Esophagus muscularis mucosa (tissue), 4 donors: ENCODE data around the gene ALS2. TPM values are rescaled to one million over a fixed set of nuclear protein-coding genes. Genes with fewer than 3 reads are reported as not detected.

Experiments used
- DNase-seq: peaks from one replicate; pipeline ENCODE4 v3.0.0-alpha.2; 2017; ENCODE audit errors: extremely low spot score
- H3K27ac ChIP-seq, 4 donors: fragments of 200-600 bp; sonication (generic); replicated peaks in 1 of 4; 1 replicate in 3 of 4; 2 replicates in 1 of 4; pipeline ENCODE4 v1.5.1; 2016 to 2019; ENCODE audit warnings: mild to moderate bottlenecking in 1 of 4
- H3K27me3 ChIP-seq, 4 donors: fragments of 200-600 bp; sonication (generic); one replicate each; pipeline versions ENCODE4 v1.5.1 to v1.6.0; 2016 to 2019
- H3K36me3 ChIP-seq, 4 donors: fragments of 200-600 bp; sonication (generic); one replicate each; pipeline ENCODE4 v1.5.1; 2016 to 2019
- H3K4me1 ChIP-seq, 4 donors: fragments of 200-600 bp; sonication (generic); one replicate each; pipeline ENCODE4 v1.5.1; 2016 to 2019
- H3K4me3 ChIP-seq, 4 donors: fragments of 200-600 bp; sonication (generic); 1 replicate in 2 of 4; 2 replicates in 2 of 4; pipeline ENCODE4 v1.5.1; 2016 to 2019; ENCODE audit warnings: mild to moderate bottlenecking in 4 of 4, moderate library complexity in 1 of 4
- H3K9me3 ChIP-seq, 4 donors: fragments of 200-600 bp; sonication (generic); 1 replicate in 3 of 4; 2 replicates in 1 of 4; pipeline ENCODE4 v1.5.1; 2016 to 2019
- EP300 ChIP-seq: sonication (generic); formaldehyde crosslinking; IDR thresholded peaks from one replicate; pipeline ENCODE4 v1.6.1; 2017; ENCODE audit warnings: antibody characterized with exemption
- POLR2A ChIP-seq: fragments of 450-650 bp; IDR thresholded peaks from one replicate; pipeline ENCODE4 v1.6.1; 2017; ENCODE audit warnings: antibody characterized with exemption, moderate library complexity, mild to moderate bottlenecking, low read depth
- POLR2AphosphoS5 ChIP-seq, 2 donors: sonication (generic); formaldehyde crosslinking; IDR thresholded peaks; one replicate each; pipeline ENCODE4 v1.6.1; 2017; ENCODE audit warnings: antibody characterized with exemption in 2 of 2
- WGBS: methylation state at CpG from one replicate; pipeline ENCODE4 v1.1.5; 2018; 5-methylcytosine and 5-hydroxymethylcytosine counted together
- intact Hi-C: fragments of 100-400 bp; cut with DNase I; formaldehyde crosslinking; loops from one replicate; pipeline ENCODE4 v1.15.1; 2023
- total RNA-seq, 4 donors: library from RNA; depleted of rRNA; stranded (reverse); fragments of >200 nt; gene quantifications; one replicate each; pipeline versions ENCODE4 v1.1.0 to v1.2.1, GENCODE V29; 2016
- TF ChIP-seq, protein P1 (sequence below), 3 experiments: fragments of 200-600 bp in 2 of 3; fragments of 450-650 bp in 1 of 3; sonication (generic) in 2 of 3; IDR thresholded peaks; one replicate each; pipeline ENCODE4 v1.5.1; 2017 to 2019; ENCODE audit warnings: antibody characterized with exemption in 3 of 3, mild to moderate bottlenecking in 2 of 3, moderate library complexity in 1 of 3

Gene ALS2
- total RNA-seq, 4 donors from 2014 or later, result 12.6 to 22.4 (median 17.0) TPM

DNA sequence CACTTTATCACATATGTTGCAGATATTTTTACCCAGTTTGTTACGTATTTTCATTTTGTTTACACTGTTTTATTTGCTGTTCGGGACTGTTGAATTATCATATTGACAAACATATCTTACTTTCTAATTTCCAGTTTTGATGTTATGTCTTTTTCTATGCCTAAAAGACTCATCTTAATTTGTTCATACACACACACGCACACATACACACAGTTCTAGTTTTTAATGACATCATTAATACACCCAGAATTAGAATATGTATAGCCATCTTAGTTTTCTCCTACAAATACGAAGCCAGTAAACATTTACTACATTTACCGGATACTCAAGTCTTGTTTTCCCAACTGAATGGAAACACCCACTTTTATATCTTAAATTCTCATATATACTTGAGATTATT is 29.2 kb downstream of the ALS2 start:
- Histone ChIP-seq H3K4me3 (no peak overlapping the region), H3K27ac (no peak overlapping the region), H3K36me3 (peaks cover 10 to 69% (median 43%) of the 10 kb centered on the region in 4 donors), H3K4me1 (no peaks in the 10 kb centered on the region), H3K9me3 (no peaks in the 10 kb centered on the region), H3K27me3 (no peaks in the 10 kb centered on the region)
- TF ChIP-seq POLR2AphosphoS5 (IDR thresholded peaks at IDR 0.05) (no peak), POLR2A (no peak), EP300 (no peak)
- TF ChIP-seq, protein P1, sequence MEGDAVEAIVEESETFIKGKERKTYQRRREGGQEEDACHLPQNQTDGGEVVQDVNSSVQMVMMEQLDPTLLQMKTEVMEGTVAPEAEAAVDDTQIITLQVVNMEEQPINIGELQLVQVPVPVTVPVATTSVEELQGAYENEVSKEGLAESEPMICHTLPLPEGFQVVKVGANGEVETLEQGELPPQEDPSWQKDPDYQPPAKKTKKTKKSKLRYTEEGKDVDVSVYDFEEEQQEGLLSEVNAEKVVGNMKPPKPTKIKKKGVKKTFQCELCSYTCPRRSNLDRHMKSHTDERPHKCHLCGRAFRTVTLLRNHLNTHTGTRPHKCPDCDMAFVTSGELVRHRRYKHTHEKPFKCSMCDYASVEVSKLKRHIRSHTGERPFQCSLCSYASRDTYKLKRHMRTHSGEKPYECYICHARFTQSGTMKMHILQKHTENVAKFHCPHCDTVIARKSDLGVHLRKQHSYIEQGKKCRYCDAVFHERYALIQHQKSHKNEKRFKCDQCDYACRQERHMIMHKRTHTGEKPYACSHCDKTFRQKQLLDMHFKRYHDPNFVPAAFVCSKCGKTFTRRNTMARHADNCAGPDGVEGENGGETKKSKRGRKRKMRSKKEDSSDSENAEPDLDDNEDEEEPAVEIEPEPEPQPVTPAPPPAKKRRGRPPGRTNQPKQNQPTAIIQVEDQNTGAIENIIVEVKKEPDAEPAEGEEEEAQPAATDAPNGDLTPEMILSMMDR (IDR thresholded peaks at IDR 0.05), result no peak
- no peak for DNase-seq
- 72% methylated on average over 5 of the region's 5 CpGs for WGBS
- intact Hi-C loops, result no loop called here

DNA sequence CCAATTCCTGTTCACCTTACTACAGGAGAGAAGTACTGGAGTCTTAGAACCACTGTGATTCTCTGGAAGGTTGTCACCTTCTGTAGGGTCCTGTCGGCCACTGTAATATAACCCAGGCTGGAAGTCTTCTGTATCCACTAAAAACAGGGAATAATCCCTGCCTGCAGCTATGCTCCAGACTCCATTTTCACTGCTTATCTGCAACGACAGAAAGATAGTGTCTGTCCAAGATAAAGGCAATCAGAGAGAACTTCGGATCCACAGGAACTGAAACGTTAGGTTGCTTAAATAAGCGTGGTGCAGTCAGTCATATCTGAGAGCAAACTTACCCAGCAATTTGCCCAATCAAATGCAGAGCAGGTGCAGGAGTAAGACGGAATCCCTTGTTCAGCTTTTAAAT is 34.2 kb downstream of the ALS2 start:
- 86% methylated on average over 6 of the region's 6 CpGs for WGBS
- intact Hi-C loops, result no loop called here
- no peak for TF ChIP-seq POLR2AphosphoS5 (IDR thresholded peaks at IDR 0.05)
- Histone ChIP-seq H3K27ac (no peak overlapping the region), H3K36me3 (peaks cover 12 to 83% (median 62%) of the 10 kb centered on the region in 4 donors), H3K27me3 (no peaks in the 10 kb centered on the region), H3K4me3 (no peak overlapping the region), H3K9me3 (no peaks in the 10 kb centered on the region), H3K4me1 (no peaks in the 10 kb centered on the region)
- no peak for DNase-seq

DNA sequence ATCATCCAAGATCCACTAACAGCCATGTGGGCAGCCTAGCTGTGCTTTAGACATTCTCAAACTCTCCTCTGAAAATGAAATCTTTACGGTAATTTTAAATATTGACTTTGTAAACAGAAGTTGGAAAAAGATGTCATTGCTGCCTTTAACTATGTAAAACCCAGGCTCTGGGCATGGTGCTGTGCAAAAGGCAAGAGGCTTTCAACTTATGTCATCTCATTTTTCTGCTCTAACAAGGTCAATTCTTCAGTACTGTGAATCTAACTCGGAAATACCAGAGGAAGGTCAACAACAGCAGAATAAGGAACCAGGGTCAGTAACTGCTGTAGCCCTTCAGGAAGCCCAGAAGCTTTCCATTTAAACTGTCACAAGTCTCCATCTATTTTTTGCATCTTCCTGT is 45.2 kb downstream of the ALS2 start:
- H3K9me3 ChIP-seq, result peaks cover 0 to 5% (median 0%) of the 10 kb centered on the region in 4 donors
- H3K4me1 ChIP-seq, result no peaks in the 10 kb centered on the region
- no peak overlapping the region for H3K27ac ChIP-seq
- WGBS, result 88% methylated on average over 2 of the region's 2 CpGs
- TF ChIP-seq, protein P1 (IDR thresholded peaks at IDR 0.05), result no peak
- TF ChIP-seq POLR2AphosphoS5 (IDR thresholded peaks at IDR 0.05) (no peak), EP300 (no peak), POLR2A (no peak)
- intact Hi-C loops, result no loop called here
- no peak overlapping the region for H3K4me3 ChIP-seq
- peaks cover 37 to 93% (median 69%) of the 10 kb centered on the region in 4 donors for H3K36me3 ChIP-seq
- H3K27me3 ChIP-seq, result no peaks in the 10 kb centered on the region
- DNase-seq, result no peak

DNA sequence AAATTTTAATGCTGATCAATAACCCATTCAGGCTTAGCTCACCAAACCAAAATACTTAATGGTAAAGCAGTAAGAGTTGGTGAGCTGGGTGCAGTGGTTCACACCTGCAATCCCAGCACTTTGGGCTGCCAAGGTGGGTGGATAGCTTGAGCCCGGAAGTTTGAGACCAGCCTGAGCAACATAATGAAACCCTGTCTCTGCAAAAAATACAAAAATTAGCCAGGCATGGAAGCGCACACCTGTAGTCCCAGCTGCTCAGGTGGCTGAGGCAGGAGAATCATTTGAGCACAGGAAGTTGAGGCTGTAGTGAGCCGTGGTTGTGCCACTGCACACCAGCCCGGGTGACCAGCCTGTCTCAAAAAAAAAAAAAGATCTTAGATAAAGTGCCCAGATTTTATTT is 46.6 kb downstream of the ALS2 start:
- H3K4me1 ChIP-seq, result no peaks in the 10 kb centered on the region
- H3K27ac ChIP-seq, result no peak overlapping the region
- TF ChIP-seq EP300 (no peak), POLR2A (no peak), POLR2AphosphoS5 (IDR thresholded peaks at IDR 0.05) (no peak)
- TF ChIP-seq, protein P1 (IDR thresholded peaks at IDR 0.05), result no peak
- 95% methylated on average over 4 of the region's 4 CpGs for WGBS
- H3K4me3 ChIP-seq, result no peak overlapping the region
- H3K27me3 ChIP-seq, result no peaks in the 10 kb centered on the region
- DNase-seq, result no peak
- H3K36me3 ChIP-seq, result peaks cover 37 to 91% (median 66%) of the 10 kb centered on the region in 4 donors
- peaks cover 0 to 5% (median 0%) of the 10 kb centered on the region in 4 donors for H3K9me3 ChIP-seq
- intact Hi-C loops, result no loop called here

DNA sequence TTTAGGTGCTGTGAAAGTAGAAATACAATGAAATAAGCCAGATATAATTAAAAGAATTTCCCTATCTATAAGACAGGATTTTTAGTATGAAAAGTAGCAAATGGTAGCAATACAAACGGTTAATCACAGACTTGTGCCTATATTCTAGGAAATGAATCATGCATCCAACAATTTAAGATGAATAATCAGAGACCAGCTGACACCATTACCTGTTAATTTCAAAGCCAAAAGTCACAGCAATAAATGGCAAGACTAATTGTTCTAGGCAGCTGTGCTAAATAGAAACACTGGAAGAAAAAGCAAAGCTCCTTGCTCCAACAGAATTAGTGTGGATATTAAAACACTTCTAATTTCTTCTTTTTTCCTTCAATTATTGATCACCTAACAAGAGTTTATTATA is 47.2 kb downstream of the ALS2 start:
- intact Hi-C loops, result no loop called here
- TF ChIP-seq EP300, result no peak
- TF ChIP-seq POLR2AphosphoS5 (IDR thresholded peaks at IDR 0.05), result no peak
- TF ChIP-seq POLR2A, result no peak
- TF ChIP-seq, protein P1 (IDR thresholded peaks at IDR 0.05), result no peak
- Histone ChIP-seq H3K27me3 (no peaks in the 10 kb centered on the region), H3K36me3 (peaks cover 42 to 92% (median 67%) of the 10 kb centered on the region in 4 donors), H3K4me3 (no peak overlapping the region), H3K4me1 (no peaks in the 10 kb centered on the region), H3K9me3 (peaks cover 0 to 5% (median 0%) of the 10 kb centered on the region in 4 donors), H3K27ac (no peak overlapping the region)
- DNase-seq, result no peak
- 64% methylated on average over 1 of the region's 1 CpG for WGBS
